NCI-H187 (cell line): ENCODE measurements around the gene QSOX1.

ENCODE experiments used
- DNase-seq, 2 experiments: peaks; one replicate each; lab custom pipeline; 2025; lab: John Stamatoyannopoulos, UW

QSOX1 gene

DNA sequence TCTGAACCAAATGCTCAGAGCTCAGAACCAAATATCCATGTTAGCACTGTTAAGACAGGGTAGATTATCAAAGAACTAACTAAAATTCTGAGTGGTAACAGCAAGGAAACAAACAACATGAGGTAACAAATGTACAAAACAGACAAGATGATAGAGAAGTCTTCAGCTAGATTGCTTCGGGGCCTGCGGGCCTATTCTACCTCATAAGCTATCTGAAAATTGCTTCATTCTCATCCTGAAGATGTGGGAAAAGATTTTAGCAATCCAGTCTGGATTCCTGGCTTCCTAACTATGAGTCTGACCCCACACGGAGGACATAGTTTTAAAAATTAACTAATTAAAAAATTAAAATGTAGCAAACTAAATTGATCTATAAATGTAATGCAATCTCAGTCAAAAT lies 9.2 kb upstream of the QSOX1 start:
- no peak for DNase-seq

DNA sequence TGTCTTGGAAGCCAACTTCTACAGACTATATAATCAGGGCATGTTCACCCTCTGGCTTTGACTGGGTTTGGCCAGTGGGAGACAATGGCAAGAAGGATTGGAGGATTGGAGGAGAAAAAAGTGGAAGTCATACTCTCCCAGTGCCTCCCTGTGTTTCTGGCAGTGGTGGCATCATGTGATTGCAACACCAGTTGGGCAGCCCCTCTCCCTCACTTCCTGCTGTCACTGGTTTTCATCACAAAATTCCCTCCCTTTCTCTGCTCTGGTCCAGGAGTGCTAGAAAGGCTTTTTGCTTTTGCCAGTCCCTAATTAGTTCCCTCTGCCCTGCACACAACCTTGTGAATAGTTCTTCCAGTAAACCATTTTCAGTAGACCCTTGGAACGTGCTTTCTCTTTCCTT lies 3.7 kb upstream of the QSOX1 start:
- no peak for DNase-seq

DNA sequence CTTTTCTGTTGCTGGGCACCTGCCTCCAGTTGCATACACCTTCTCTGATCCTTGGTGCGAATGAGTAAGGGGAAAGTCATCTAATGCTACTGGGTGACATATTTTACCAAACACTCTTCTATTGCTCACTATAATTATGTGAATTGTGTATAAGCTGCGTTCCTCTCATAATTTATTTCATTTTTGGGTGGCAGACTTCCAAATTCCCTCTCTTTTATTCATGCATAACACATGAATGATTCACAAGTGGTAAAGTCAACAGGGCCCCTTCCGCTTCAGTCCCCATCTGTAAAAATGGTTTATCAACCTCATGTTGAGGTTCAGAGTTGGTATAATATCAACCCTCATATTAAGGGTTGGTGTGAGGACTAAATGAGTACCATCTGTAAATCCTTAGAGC lies 3.2 kb upstream of the QSOX1 start:
- DNase-seq, result no peak

- no peak for DNase-seq
Observed at GRCh38 chr1:180152588-180152987, 2.1 kb upstream of the QSOX1 start.

DNA sequence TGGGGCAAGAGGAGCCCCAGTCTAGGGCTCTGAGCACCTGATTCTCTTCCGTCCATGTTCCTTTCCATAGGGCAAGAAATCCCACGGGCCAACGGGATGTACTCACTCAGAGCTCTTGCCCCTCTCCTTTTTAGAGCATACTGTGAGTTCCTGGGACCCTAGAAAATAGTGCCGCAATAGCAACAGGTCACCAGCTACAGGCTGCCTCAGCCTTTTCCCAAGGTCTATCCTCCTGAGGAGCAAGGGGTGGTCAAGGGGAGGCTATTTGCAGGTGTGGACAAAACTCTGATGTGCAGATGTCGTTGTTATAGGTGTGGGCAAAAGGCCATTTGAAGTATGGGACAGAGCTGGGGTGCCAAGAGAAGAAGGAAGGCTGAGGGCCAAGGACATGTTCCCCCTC lies 1.6 kb upstream of the QSOX1 start:
- no peak for DNase-seq

DNA sequence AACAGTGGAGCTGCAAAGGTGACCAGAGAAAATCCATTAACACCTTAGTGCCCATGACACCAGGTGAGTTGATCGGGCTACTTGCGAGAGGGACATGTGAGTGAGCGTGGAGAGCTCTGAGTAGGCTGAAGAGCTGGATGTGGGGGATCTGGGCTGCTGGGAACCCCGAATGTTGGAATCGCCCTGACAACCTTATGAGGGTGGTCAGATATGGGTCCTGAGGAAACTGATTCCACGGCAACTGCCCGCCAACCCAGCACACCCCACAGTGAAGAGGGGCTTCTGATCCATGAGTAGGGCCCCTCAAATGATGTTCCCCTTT lies 705 bp upstream of the QSOX1 start:
- DNase-seq, result no peak

DNA sequence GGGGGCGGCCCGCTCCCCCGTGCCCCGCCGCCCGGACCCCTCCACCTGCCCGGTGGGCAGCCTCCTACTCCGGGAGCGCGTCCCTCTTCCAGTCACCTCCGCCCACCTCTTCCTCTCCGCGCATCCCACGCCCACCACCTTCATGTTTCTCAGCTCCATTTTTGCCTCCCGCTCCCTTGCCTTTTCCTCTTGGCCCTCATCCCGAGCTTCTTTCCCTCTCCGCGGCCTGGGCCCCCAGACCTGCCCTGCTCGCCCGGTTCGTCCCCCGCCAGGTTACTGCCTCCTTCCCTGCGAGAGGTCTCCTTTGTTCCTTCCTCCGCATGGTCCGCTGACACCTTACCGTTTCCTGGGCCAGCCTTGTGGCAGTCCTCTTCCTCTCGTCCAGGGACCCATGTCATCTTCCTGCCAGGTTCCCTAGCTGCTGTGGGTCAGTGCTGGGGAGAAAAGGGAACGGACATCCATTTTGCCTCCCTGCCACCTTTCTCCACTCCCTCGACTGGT lies 563 bp downstream of the QSOX1 start:
- no peak for DNase-seq

DNA sequence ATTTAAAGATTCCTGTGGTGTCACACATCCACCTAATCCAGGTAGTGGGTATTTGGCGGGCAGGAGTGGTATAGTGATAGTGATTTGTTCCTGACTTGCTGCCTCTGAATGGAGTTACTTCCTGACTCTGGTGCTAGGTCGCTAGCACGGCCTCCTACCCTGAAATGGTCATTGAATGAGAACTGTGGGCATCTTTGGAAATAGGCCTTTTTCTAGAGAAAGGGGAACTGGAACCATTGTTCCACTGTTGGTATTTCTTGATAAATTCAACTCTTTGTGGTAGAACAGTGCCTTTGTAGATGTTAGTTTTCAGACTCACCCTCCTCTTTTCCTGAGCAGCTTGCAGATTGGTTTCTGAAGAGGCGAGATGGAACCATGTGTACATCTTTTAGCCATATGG lies 1.5 kb downstream of the QSOX1 start:
- DNase-seq, result no peak

GRCh38 chr1:180156631-180157091 lies 2.0 kb downstream of the QSOX1 start:
- no peak for DNase-seq

GRCh38 chr1:180157108-180157507 lies 2.4 kb downstream of the QSOX1 start:
- DNase-seq, result no peak

DNA sequence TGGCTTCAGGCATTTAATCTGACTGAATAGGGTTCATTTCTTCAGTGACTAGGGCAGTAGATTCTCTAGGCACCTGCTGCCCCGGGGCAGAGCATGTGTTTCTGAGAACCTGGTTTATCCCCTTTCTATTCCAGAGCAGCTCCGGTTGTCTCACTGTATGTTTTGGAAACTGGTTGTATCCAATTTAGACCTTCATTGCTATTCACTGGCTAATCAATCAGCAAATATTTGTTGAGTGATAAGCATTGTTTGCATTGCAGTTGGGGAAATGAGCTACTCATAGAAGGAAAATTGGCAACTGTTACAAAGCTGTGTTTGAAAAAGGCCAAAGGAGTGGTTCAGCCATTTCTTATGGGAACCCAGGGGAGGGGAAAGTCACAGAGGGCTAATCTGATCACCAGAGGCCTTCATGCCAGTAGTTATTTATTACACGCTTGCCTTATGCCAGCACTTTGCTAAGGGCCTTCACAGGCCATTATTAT lies 2.9 kb downstream of the QSOX1 start:
- no peak for DNase-seq

DNA sequence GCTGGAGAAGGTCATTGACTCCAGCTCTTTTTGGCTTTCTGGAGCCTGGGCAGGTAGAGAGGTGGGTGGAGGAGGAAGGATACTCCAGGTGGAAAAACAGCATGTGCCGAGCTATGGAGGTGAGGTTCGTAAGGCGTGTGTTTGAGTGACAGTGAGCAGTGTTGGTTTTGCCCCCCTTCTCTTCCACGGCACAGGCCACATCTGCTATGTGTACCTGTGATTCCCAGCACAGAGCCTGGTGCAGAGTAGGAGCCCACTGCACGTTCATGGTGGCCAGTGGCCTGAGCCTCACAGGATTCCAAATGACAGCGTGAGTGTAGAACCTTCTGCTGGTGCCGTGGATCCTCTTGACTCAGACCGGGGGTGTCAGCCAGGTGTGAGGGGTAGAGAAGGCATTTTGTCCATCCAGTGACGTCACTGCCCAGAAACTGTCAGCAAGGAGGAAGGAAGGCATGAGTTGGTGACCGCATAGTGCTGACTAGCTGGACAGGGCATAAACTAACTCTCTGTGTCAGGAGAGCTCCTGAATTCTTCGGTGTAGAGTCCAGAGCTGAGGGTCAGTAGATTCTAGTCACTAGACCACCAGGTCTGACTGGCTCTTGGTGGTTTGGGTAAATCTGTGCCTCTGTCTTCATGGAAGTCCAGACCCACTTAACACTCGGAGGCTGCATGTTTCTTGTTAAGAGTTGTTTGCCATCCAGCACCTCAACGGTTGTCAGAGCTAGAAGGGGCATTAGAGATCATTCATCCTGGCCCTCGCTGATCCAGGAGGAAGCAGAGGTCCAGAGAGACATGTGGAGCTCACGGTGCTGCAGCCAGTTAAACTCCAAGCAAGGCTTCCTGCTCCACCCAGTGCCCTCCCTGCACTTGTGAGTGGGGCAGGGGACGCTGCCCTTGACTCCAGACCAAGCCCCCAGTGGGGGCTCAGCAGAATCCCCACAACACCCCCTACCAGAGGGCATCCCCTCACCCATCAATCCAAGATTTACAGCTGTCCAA lies 3.8 kb downstream of the QSOX1 start:
- DNase-seq, result no peak

- no peak for DNase-seq
Observed at GRCh38 chr1:180160357-180160756, 5.7 kb downstream of the QSOX1 start.

- no peak for DNase-seq
Observed at GRCh38 chr1:180163041-180163440, 8.4 kb downstream of the QSOX1 start.

- DNase-seq, result no peak
Observed at GRCh38 chr1:180165096-180165495, 10.4 kb downstream of the QSOX1 start.

DNA sequence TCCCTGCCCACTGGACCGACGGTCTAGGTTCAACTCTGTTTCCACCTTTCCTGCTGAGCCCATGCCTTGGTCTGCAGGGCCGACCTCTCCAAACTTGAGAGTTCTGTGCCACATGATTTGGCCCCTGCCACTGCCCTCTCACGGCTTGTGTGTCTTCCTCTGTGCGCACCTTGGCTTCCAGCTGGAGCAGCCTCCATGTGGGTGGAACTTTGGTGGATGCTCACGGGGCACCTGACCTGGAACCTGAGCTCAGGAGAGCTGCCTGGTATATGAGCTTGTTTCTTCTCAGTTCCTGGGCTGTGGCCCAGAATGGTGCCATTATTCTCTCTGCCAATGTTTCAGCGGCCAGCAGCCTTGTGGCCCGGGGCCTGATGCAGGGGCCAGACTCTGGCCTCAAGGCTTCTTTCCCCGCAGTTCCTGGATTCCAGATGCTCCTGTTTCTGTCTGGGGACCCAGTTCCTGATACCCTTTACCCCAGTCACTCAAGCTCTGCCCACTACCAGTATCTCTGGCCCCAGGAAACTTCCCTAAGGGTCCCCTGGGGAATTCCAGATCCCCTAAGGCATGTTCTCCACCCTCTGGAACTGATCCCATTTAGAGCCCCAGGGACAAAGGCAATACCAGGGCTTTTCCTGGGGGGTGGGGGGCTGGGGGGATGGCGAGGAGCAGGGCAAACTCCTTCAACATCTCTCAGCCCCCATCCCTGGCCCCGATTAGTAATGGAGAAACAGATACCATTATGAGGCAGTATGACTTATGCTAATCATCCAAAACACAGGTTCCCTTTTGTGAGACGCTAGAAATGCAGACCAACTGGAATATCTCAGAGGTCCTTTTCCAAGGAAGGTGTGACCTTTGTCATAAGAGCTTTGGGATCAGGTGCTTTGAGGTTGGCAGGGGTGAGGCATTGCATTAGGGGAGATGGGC lies 11.1 kb downstream of the QSOX1 start:
- DNase-seq, result no peak

GRCh38 chr1:180166436-180166800 lies 11.7 kb downstream of the QSOX1 start:
- no peak for DNase-seq

DNA sequence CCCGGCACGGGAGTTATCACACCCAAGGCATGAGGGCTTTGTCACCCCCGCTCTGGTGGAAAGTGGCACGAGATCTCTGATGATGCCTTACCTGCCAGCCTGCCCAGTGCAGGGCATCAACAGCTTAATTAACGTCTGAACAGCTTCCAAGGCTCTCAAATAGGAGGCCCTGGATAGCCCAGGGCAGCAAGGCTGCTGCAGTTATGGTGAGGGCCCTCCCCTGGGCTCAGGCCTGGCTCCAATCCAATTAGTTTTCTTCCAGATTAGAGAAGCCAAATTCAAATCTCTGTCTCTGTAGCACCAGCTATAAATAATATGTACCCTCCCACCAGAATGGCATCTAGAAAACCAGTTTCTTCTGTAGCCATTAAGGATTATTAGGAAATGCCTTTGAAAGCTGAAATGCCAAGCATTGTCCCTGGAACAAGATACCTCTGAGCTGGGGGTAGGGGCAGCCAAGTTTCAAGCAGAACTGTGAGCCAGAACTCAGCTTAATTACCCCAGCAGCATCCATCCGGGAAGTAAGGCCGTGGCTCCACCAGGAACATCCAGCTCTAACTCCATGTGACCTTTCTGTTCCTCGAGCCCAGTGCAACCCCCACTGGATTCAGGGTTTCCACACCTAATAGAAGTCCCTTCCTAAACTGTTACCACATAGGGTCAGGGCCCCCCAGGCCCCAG lies 12.5 kb downstream of the QSOX1 start:
- no peak for DNase-seq

- peak in 1 of 2 experiments; percentile 28 for DNase-seq
Observed at GRCh38 chr1:180167721-180168467, 13.2 kb downstream of the QSOX1 start.

DNA sequence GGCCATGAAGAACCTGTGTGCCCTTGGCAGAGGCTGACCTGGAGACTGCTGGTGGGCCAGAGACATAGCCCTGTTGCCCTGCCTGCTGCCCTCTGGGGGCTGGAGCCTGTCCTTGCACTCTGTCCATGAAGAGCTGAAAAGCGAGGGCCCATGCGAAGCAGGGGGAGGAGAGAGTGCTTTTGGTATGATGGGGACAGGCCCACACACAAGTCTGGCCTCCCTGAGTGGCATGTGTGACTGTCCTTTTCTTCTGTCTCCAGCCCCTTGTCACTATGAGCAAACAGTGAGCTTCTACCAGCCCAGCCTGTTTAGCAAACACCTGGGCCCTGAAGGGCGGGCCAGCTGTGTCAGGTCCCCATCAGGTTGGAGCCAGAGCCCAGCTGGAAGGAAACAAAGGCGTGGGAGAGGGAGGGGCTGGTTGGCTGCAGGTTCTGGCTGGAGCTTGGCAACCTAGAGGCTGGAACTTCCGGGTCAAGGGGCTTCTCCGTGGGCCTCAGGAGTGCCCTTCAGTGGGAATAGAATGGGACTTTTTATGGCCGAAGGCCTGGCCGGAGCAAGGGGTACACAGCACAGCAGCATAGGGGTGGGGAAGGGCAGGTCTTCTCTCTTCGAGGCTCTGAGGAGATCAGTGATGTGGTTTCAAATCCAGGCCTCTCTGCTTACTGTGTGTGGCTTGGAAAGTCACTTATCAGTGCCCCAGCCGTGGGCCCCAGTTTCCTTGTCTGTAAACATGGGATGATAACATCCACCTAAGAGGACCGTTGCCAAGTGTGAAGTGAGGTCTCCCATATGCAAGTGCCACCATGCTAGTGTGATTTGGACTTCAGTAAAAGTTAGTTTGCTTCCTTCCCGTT lies 14.3 kb downstream of the QSOX1 start:
- no peak for DNase-seq
